Muscle layer of colon (tissue), 2 donors: ENCODE results near the gene PTCHD1.

Experiments
- H3K27ac ChIP-seq: one replicate; pipeline ENCODE4 v1.7.0; 2013; ENCODE audit warnings: low read depth, mild to moderate bottlenecking, low read length, moderate library complexity
- H3K27me3 ChIP-seq, 2 donors: one replicate each; pipeline ENCODE4 v1.7.0; 2013; ENCODE audit warnings: low read length in 2 of 2, mild to moderate bottlenecking in 2 of 2; ENCODE audit not compliant: insufficient read depth in 2 of 2, control insufficient read depth in 1 of 2
- H3K36me3 ChIP-seq: one replicate; pipeline ENCODE4 v1.7.0; 2013; ENCODE audit warnings: mild to moderate bottlenecking, low read length; ENCODE audit not compliant: insufficient read depth
- H3K4me1 ChIP-seq: one replicate; pipeline ENCODE4 v1.7.0; 2013; ENCODE audit warnings: mild to moderate bottlenecking, low read length; ENCODE audit not compliant: insufficient read depth
- H3K4me3 ChIP-seq, 2 donors: one replicate each; pipeline ENCODE4 v1.7.0; 2013; ENCODE audit warnings: low read length in 2 of 2, low read depth in 1 of 2, mild to moderate bottlenecking in 1 of 2, moderate library complexity in 1 of 2
- H3K9ac ChIP-seq: one replicate; pipeline ENCODE4 v1.7.0; 2013; ENCODE audit warnings: low read length
- H3K9me3 ChIP-seq: one replicate; pipeline ENCODE4 v1.7.0; 2013; ENCODE audit warnings: mild to moderate bottlenecking, low read length
- donor health status: abdominal sarcoma.
- donor health status: Adenocarcinoma of cecum.

PTCHD1 gene

DNA sequence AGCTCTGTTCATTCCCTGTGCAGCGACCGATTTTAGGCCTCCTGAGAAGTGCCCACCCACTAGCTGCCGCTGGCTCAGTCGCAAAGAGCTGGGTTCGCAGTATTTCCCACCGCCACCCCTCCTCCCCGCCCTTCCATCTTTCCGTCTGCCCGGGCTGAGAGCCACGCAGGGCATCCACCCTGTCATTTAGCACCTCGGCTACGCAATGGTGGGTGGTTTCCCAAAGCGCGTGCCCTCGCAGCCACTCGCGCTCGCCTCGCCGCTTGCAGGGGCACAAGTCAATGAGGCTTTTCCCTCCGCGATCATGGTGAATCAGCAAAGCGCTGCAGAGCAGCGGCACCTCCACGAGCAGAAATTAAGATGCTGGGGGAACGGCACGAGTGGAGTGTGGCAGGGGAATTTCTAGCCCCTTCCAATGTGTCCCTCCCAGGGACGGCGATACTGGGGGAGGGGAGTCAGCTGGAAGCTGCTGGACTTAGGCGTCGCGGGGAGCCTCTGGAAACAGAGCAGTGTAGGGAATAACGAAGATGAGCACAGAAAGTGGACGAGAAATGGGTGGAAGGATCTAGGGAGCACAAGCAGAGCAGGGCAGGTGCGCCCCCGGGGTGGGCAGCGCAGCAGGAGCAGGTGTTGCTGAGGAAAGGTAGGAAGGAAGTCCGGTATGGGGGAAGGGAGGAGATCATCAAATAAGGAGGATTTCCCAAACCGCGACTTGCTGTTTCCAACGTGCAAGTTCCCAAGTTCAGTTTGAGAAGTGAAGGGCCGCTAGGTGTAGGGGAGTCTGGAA, 2.4 kb upstream of the PTCHD1 start:
- Histone ChIP-seq H3K4me1 (no peaks in the 10 kb centered on the region), H3K4me3 (peak overlapping the region in 1 of 2 donors; percentile 52), H3K27me3 (peaks cover 0 to 35% of the 10 kb centered on the region in 2 donors), H3K9me3 (no peaks in the 10 kb centered on the region), H3K36me3 (no peaks in the 10 kb centered on the region), H3K9ac (no peak overlapping the region), H3K27ac (peak overlapping the region; percentile 27)

DNA sequence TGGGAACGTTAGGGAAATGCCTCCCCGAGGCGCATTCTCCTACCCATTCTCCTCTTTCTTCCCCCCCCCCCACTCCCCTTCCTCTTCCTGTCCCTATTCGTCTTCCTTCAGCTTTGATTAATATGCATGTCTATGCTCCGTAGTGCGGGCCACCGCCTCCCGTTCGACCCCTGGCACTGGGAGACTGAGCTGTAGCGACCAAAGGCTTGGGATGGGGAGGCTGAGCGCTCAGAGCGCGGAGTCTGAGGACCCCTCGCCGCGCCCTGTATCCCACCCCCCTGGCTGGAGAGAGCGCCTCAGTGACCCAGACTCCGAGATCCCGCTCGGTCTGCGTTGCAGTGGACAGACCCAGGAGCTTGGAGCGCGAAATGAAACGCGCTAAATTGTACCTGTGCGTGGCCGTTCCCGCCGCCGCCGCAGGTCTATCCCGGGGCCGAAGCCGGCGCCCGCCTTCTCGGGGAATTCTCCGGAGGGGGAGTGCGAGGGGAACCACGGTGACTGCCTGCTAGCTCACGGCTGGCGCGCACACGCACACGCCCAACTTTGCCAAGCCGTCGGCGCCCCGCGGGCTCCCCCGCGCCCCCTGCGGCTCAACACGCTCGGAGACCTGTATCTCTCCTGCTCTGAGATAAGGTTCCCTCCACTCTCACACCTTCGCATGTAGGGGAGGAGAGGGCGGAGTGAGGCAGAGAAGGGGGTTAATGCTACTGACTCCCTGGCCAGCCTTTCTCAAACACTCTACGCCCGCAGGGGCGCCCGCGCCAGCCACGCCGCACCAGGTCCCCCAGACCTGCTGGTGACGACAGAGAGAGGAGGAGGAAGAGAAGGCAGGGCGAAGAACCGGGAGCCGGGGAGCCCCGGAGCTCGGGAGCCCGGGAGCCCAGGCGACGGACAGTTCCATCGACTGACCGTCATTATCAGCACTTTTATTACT, 1.5 kb upstream of the PTCHD1 start:
- Histone ChIP-seq H3K36me3 (no peaks in the 10 kb centered on the region), H3K27ac (no peak overlapping the region), H3K27me3 (peaks cover 0 to 35% of the 10 kb centered on the region in 2 donors), H3K4me3 (peak overlapping the region; percentile 21 to 52), H3K9me3 (no peaks in the 10 kb centered on the region), H3K9ac (no peak overlapping the region), H3K4me1 (no peaks in the 10 kb centered on the region)

DNA sequence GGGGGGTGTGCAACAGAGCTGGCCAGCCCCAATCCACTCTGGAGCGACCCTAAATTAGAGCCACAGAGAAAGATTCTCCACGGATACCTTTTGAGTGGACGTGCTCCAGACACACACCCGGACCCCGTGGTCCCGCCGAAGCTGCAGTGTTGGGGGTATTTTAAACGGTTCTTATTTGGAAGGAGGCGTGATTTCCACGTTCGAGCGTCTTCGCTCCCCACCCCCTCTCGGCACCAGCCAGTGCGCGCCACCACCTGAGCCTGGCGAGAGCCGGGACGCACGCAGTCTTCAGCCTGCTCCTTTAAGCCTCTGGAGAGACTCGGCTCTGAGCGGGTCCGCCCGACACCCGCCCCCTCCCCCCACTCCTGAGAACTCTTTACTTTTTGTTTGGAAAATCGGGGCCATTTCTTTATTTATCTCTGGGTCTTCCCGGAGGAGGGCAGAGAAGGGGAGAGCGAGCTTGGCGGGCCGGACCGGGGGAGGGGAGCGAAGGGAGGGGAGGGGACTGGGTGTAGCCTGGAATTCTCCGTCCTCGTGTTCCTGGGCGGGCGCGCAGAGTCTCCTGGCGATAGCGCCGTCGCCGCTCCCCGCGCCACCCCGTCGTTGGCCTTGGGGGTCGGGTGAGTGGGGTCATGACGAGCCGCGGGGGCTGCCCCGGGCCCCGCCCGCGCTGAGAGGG, 668 bp upstream of the PTCHD1 start:
- H3K27ac ChIP-seq, result no peak overlapping the region
- H3K27me3 ChIP-seq, result peaks cover 0 to 35% of the 10 kb centered on the region in 2 donors
- no peak overlapping the region for H3K9ac ChIP-seq
- H3K36me3 ChIP-seq, result no peaks in the 10 kb centered on the region
- H3K9me3 ChIP-seq, result no peaks in the 10 kb centered on the region
- no peaks in the 10 kb centered on the region for H3K4me1 ChIP-seq
- H3K4me3 ChIP-seq, result peak overlapping the region; percentile 21 to 52

DNA sequence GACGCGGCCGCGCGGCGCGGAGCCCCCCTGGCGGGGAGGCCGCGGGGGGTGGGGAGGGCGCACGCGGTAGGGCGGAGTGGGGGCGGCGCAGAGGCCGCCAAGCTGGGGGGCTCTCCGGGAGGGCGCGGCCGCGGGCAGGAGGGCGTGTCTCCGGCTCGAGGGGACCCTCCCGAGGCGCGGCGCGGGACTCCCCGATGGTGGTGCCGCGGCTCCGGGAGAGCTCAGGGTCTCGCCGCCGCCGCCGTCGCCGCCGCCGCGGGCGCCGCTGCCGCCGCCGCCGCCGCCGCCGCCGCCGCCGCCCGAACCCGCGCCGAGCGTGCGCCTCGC, 165 bp upstream of the PTCHD1 start:
- H3K4me3 ChIP-seq, result peak overlapping the region in 1 of 2 donors; percentile 52

DNA sequence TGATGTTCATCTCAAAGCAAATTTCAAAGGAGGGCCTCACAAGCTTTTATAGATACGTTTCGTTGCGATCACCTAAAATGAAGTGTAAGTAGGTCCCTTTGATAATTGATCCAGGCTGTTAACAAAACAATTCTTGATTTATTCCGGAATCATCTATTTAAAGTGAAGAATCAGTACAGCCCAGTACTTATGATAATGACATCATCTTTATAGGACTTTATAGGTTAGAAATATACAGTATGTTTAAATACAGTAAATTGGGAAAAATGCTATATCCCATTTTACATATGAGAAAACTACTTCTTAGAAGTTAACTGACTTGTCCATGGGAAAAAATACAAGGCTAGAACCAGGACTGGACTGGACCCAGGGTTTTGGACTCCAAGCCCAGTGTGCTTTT, 3.7 kb downstream of the PTCHD1 start:
- Histone ChIP-seq H3K27ac (no peak overlapping the region), H3K9ac (no peak overlapping the region), H3K27me3 (peaks cover 0 to 21% of the 10 kb centered on the region in 2 donors), H3K9me3 (no peaks in the 10 kb centered on the region), H3K4me3 (no peak overlapping the region), H3K4me1 (no peaks in the 10 kb centered on the region), H3K36me3 (no peaks in the 10 kb centered on the region)

More for the DNA sequence above, 165 bp upstream of the PTCHD1 start:
- H3K36me3 ChIP-seq, result no peaks in the 10 kb centered on the region
- H3K9ac ChIP-seq, result no peak overlapping the region
- H3K9me3 ChIP-seq, result no peaks in the 10 kb centered on the region
- H3K27me3 ChIP-seq, result peaks cover 0 to 35% of the 10 kb centered on the region in 2 donors
- no peak overlapping the region for H3K27ac ChIP-seq
- H3K4me1 ChIP-seq, result no peaks in the 10 kb centered on the region

DNA sequence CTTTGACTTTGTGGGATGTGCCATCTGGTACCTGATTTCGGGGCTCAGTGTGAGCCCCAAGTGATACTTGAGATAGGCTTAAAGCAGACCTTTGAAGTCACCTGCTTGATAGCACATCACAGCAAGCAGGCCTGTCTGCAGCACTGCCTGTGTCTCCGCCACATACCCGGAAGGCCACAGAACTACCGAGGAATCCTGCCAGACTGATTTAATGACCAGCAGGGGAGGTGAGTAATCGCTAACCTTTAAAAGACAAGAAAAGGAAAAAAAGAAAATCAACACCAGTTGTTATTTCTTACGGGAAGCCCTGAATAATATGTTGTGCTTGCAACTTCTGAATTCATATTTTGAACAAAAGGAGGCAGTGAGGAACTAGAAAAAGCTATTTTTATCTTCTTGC, 6.8 kb downstream of the PTCHD1 start:
- H3K27me3 ChIP-seq, result peaks cover 0 to under 1% of the 10 kb centered on the region in 2 donors
- H3K9ac ChIP-seq, result no peak overlapping the region
- H3K36me3 ChIP-seq, result no peaks in the 10 kb centered on the region
- no peak overlapping the region for H3K27ac ChIP-seq
- no peaks in the 10 kb centered on the region for H3K9me3 ChIP-seq
- H3K4me1 ChIP-seq, result no peaks in the 10 kb centered on the region
- H3K4me3 ChIP-seq, result no peak overlapping the region

DNA sequence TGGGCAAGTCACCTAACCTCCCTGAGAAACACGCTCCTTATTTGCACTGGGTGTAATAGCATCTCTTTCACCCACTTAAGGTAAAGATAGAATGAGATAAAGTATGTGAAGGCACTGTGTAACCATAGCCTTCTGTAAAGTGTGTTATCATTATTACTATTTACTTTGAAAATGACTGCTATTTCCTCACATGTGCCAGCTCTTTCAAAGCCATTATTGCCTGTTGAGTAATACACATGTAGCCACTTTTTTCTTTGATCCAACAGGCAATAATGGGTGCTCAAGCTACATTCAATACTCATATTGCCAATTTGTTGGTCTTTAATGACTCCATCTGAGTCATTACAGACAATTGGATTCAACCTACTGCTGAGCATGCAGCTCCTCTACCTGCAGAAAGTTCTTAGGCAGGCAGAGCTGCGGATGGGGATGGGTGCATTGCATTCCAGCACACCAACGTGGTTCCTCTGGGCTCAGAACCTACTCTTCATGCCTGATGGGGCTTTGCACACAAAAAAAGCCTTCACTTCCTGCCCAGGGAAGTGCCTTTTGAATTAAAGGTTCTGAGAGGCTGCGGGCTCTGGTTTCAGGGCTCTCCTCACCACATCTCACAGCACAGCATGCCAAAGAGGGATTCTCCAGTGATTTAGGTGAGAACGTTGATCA, 9.7 kb downstream of the PTCHD1 start:
- no peaks in the 10 kb centered on the region for H3K4me1 ChIP-seq
- no peak overlapping the region for H3K9ac ChIP-seq
- no peaks in the 10 kb centered on the region for H3K27me3 ChIP-seq
- no peaks in the 10 kb centered on the region for H3K9me3 ChIP-seq
- H3K4me3 ChIP-seq, result no peak overlapping the region
- H3K36me3 ChIP-seq, result no peaks in the 10 kb centered on the region
- H3K27ac ChIP-seq, result no peak overlapping the region

DNA sequence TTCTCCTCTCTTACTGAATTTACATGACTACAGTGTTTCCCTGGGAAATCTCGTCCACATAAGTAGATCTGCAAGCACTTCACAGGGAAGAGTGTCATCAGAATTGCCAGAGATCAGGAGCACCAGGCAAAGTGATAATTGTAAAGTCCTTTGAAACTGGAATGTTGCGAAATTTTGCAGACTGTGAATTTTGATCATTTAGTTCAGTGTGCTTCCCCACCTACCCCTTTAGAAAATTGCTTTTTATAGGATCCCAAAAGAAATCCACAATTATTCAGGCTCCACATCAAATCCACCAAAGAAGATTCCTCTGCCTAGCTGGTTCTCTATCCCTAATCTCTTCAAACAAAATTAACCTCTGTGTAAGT, 10.2 kb downstream of the PTCHD1 start:
- Histone ChIP-seq H3K36me3 (no peaks in the 10 kb centered on the region), H3K9ac (no peak overlapping the region), H3K4me1 (no peaks in the 10 kb centered on the region), H3K27me3 (no peaks in the 10 kb centered on the region), H3K4me3 (no peak overlapping the region), H3K9me3 (no peaks in the 10 kb centered on the region), H3K27ac (no peak overlapping the region)

DNA sequence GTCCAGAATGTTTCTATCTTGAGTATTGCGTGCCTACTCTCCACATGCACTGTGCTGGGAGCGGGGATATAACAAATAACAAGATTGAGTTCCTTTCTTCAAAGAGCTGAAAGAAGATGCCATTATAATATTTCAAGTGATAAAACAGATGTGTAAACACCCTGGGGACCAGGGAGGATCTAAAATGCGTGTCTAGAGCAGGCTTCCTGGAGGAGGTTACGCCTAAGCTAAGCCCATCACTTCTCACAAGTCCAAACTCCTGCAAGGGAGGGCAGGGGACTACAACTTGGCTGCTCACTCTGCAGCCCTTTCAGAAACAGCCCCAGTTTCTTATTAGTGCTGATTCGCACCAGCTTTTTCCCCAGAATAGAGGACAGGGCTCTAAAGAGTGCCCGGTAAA, 21.5 kb downstream of the PTCHD1 start:
- Histone ChIP-seq H3K27ac (no peak overlapping the region), H3K9me3 (no peaks in the 10 kb centered on the region), H3K4me1 (no peaks in the 10 kb centered on the region), H3K36me3 (no peaks in the 10 kb centered on the region), H3K9ac (no peak overlapping the region), H3K4me3 (no peak overlapping the region), H3K27me3 (no peaks in the 10 kb centered on the region)

DNA sequence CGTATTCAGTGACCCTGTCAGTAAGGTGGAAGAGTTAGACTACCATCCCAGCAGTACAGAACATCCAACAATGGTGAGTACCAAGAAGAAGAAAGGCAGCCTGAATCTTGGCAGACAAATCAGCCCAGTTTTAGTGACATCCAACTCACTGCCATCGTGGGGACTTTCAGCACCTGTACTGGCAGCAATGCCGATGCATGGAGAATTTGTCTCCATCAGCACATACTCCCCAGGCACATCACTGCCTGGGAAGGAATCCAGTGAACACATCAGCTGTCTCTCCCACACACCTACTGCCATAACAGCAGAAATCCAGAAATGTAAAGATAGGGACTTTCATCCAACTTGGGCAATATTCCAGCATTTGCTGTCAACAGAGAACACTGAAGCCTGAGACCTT, 29.8 kb downstream of the PTCHD1 start:
- Histone ChIP-seq H3K27ac (no peak overlapping the region), H3K4me3 (no peak overlapping the region), H3K9me3 (no peaks in the 10 kb centered on the region), H3K9ac (no peak overlapping the region), H3K4me1 (no peaks in the 10 kb centered on the region), H3K27me3 (peaks cover 0 to 3% of the 10 kb centered on the region in 2 donors), H3K36me3 (no peaks in the 10 kb centered on the region)

DNA sequence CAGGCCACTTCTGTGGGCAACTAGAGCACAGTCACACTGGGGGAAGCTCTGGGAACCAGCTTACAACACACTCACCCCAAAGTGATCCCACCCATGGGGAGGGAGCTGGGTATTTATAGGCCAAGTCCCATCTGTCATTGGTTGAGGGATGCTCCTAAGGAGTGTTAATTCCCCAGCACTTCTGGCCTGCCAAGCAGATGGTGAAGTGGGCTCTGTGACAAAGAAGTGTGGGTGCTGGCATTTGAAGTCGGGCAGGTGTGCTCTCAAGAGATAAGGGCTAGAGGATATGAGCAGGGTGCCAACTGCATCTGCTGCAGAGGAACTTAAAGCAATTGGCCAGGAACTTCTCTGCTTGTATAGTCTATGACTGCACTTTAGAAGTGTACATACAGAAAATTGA, 30.9 kb downstream of the PTCHD1 start:
- Histone ChIP-seq H3K27me3 (peaks cover 0 to 5% of the 10 kb centered on the region in 2 donors), H3K4me3 (no peak overlapping the region), H3K4me1 (no peaks in the 10 kb centered on the region), H3K27ac (no peak overlapping the region), H3K9me3 (no peaks in the 10 kb centered on the region), H3K9ac (no peak overlapping the region), H3K36me3 (no peaks in the 10 kb centered on the region)
